Spinal cord (tissue), 10 donors: ENCODE data around the gene C19orf85. TPM values are rescaled to one million over a fixed set of nuclear protein-coding genes. Genes with fewer than 3 reads are reported as not detected.
A peak's percentile ranks its signal among the peaks of the same experiment; 100 is the strongest.

ENCODE experiments used
- DNase-seq, 6 donors: peaks; one replicate each; pipeline versions ENCODE4 v3.0.0 to v3.0.0-alpha.2; 2013 to 2015; ENCODE audit warnings: low spot score in 6 of 6, low read depth in 4 of 6
- H3K27ac ChIP-seq: one replicate; pipeline ENCODE4 v1.5.1; 2013; ENCODE audit warnings: low read depth, low read length, control low read depth
- H3K27me3 ChIP-seq: one replicate; pipeline ENCODE4 v1.6.1; 2013; ENCODE audit warnings: low read length; ENCODE audit not compliant: control insufficient read depth, insufficient read depth
- H3K36me3 ChIP-seq: one replicate; pipeline ENCODE4 v1.6.1; 2013; ENCODE audit warnings: low read length; ENCODE audit not compliant: control insufficient read depth, insufficient read depth
- H3K4me1 ChIP-seq: one replicate; pipeline ENCODE4 v1.6.1; 2013; ENCODE audit warnings: low read length; ENCODE audit not compliant: control insufficient read depth, insufficient read depth
- H3K4me3 ChIP-seq: one replicate; pipeline ENCODE4 v1.5.1; 2013; ENCODE audit warnings: low read depth, low read length, control low read depth
- H3K9me3 ChIP-seq: one replicate; pipeline ENCODE4 v1.6.1; 2013; ENCODE audit warnings: low read length; ENCODE audit not compliant: control insufficient read depth, insufficient read depth
- WGBS: methylation state at CpG from one replicate; pipeline ENCODE4 v1.1.5; 2013; ENCODE audit warnings: missing lambda C conversion rate; ENCODE audit not compliant: insufficient coverage; 5-methylcytosine and 5-hydroxymethylcytosine counted together
- polyA plus RNA-seq, 2 donors: library from polyadenylated mRNA; unstranded; fragments of 120-200 nt; gene quantifications; one replicate each; pipeline ENCODE4 v1.2.1, GENCODE V29; 2013; ENCODE audit not compliant: insufficient read length in 2 of 2
- total RNA-seq, 2 donors: library from RNA; depleted of rRNA in 1 of 2; stranded (reverse); fragments of 120-200 nt in 1 of 2; fragments of >200 nt in 1 of 2; gene quantifications; one replicate each; pipeline versions ENCODE4 v1.2.3 to v1.2.4, GENCODE V29; 2013 to 2014
- donor health status: healthy.

C19orf85 gene
- total and polyA plus RNA-seq, 4 donors, result not detected

- Histone ChIP-seq H3K4me3 (no peak within 1 kb of the TSS), H3K27me3 (peaks cover 40% of the 10 kb centered on the region), H3K9me3 (no peaks in the 10 kb centered on the region), H3K4me1 (peaks cover 58% of the 10 kb centered on the region), H3K27ac (no peak within 1 kb of the TSS), H3K36me3 (peaks cover 31% of the 10 kb centered on the region)
- 5% methylated on average over 38 of the region's 43 CpGs for WGBS
- DNase-seq, result peak in 2 of 6 donors; percentile 68 to 71
Measured at GRCh38 chr19:55443045-55443823, 21.3 kb downstream of the C19orf85 start, which contains the start of gene SHISA7. Gene SHISA7, minus strand, starts transcription at chr19:55443300. Its CDS starts 437 bp downstream, at chr19:55442863.

DNA sequence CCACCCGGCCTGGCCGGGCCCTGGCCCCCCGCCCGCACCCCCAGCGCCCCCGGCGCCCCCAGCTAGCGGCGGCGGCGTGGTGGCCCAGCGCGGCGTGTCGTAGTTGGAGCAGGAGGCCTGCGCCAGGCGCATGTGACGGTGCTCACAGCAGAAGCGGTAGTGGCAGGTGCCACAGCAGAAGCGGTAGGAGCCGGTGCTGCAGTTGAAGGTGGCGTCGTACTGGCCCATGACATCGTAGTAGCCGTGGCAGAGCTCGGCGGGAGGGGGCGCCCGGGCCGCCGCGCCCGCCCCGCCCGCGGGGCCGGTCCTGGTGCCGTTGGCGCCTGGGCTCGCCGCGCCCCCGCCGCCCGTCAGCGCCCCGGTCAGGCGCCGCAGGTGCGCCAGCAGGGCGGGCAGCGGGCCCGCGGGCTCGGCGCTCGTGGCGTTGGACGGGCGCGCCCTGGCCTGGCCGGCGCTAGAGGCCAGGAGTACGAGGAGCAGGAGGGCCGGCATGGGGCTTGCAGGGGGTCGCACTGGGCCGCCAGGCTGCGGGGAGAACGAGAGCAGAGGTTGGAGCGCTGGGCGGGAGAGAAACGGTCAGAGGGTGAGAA is 22.1 kb downstream of the C19orf85 start:
- Histone ChIP-seq H3K9me3 (no peaks in the 10 kb centered on the region), H3K27me3 (peaks cover 40% of the 10 kb centered on the region), H3K27ac (no peak overlapping the region), H3K4me3 (no peak overlapping the region), H3K36me3 (peaks cover 39% of the 10 kb centered on the region), H3K4me1 (peaks cover 53% of the 10 kb centered on the region)
- DNase-seq, result peak in 1 of 6 donors; percentile 30
- 2% methylated on average over 71 of the region's 72 CpGs for WGBS

DNA sequence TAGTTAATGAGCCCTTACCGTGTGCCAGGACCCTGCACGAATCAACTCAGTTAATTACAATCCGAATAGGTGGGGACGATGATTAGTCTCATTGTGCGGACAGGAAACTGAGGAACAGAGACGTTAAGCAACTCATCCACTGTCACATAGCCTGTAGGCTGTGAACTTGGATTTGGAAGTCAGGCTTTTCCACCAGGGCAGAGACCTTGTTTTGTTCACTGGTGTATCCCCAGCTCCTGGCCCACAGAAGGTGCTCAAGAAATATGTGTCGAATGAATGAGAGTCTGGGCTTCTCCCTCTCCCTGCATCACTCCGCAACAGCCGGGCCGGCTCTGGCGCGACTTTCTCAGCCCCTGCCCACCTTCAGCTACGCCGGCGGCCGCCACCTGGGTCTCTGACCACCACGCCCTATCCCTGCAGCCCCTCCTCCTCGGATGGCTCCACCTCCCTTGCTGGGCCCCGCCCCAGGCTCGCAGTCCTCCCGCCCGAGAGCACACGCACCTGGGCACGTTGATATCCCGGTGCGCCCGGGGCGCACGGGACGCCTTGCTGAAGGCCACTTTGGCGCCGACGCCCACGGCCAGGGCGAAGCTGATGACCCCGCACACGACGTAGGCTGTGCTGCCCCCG is 22.7 kb downstream of the C19orf85 start:
- Histone ChIP-seq H3K27me3 (peaks cover 40% of the 10 kb centered on the region), H3K4me1 (peaks cover 48% of the 10 kb centered on the region), H3K9me3 (no peaks in the 10 kb centered on the region), H3K27ac (no peak overlapping the region), H3K36me3 (peaks cover 46% of the 10 kb centered on the region), H3K4me3 (no peak overlapping the region)
- WGBS, result 18% methylated on average over 27 of the region's 39 CpGs
- DNase-seq, result no peak

DNA sequence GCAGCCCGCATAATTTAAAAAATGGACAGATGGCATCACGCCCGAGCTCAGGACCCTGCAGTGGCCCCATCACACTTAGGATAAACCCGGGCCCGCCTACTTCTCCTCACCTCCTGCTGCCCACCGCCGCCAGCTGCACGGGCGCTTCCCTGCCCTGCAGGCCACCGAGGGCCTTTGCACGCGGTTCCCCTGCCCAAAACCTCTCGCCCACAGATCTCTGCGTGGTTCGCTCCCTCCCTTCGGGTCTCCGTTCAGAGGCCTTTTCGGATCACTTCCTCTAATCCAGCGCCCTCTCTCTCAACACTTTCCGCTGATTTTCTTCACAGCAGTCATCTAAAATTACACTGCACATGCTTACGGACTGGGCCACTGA is 23.2 kb downstream of the C19orf85 start:
- Histone ChIP-seq H3K36me3 (peaks cover 48% of the 10 kb centered on the region), H3K9me3 (no peaks in the 10 kb centered on the region), H3K4me1 (peaks cover 47% of the 10 kb centered on the region), H3K4me3 (no peak overlapping the region), H3K27me3 (peaks cover 40% of the 10 kb centered on the region), H3K27ac (no peak overlapping the region)
- 17% methylated on average over 20 of the region's 21 CpGs for WGBS
- no peak for DNase-seq

- H3K36me3 ChIP-seq, result peaks cover 48% of the 10 kb centered on the region
- no peaks in the 10 kb centered on the region for H3K9me3 ChIP-seq
- peaks cover 40% of the 10 kb centered on the region for H3K27me3 ChIP-seq
- 16% methylated on average over 38 of the region's 39 CpGs for WGBS
- peaks cover 47% of the 10 kb centered on the region for H3K4me1 ChIP-seq
- no peak overlapping the region for H3K27ac ChIP-seq
- H3K4me3 ChIP-seq, result no peak overlapping the region
- DNase-seq, result no peak
Measured at GRCh38 chr19:55440411-55441105, 24.0 kb downstream of the C19orf85 start.

- Histone ChIP-seq H3K4me3 (no peak overlapping the region), H3K27ac (no peak overlapping the region), H3K4me1 (peaks cover 37% of the 10 kb centered on the region), H3K9me3 (no peaks in the 10 kb centered on the region), H3K36me3 (peaks cover 60% of the 10 kb centered on the region), H3K27me3 (peaks cover 29% of the 10 kb centered on the region)
- DNase-seq, result no peak
- WGBS, result 73% methylated on average over 5 of the region's 5 CpGs
Measured at GRCh38 chr19:55439052-55439451, 25.5 kb downstream of the C19orf85 start.

DNA sequence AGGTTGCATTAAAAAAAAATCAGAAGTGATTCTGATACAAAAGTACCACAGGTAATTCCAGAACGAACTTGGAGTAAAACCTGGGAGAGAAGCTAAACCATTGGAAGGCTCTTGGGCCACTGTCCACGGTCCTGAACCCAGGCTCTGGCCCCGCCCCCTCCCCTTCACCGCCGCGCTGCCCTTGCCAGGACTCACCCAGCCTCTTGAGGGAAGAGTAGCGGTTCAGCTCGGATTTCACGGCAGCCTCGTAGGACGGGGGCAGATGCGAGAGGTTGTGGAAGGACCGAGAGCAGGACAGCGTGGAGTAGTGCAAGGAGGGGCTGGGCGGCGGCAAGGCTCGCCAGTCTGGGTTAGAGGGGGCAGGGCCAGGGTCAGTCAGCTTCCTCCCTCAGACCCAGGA is 27.1 kb downstream of the C19orf85 start:
- WGBS, result 26% methylated on average over 13 of the region's 17 CpGs
- Histone ChIP-seq H3K27ac (no peak overlapping the region), H3K9me3 (no peaks in the 10 kb centered on the region), H3K27me3 (peaks cover 22% of the 10 kb centered on the region), H3K36me3 (peaks cover 72% of the 10 kb centered on the region), H3K4me1 (peaks cover 25% of the 10 kb centered on the region), H3K4me3 (no peak overlapping the region)
- peak in 1 of 6 donors; percentile 60 for DNase-seq

- H3K9me3 ChIP-seq, result no peaks in the 10 kb centered on the region
- no peak for DNase-seq
- WGBS, result 52% methylated on average over 8 of the region's 8 CpGs
- peaks cover 20% of the 10 kb centered on the region for H3K27me3 ChIP-seq
- H3K36me3 ChIP-seq, result peaks cover 75% of the 10 kb centered on the region
- H3K4me3 ChIP-seq, result no peak overlapping the region
- peaks cover 22% of the 10 kb centered on the region for H3K4me1 ChIP-seq
- no peak overlapping the region for H3K27ac ChIP-seq
Measured at GRCh38 chr19:55436847-55437246, 27.7 kb downstream of the C19orf85 start.

DNA sequence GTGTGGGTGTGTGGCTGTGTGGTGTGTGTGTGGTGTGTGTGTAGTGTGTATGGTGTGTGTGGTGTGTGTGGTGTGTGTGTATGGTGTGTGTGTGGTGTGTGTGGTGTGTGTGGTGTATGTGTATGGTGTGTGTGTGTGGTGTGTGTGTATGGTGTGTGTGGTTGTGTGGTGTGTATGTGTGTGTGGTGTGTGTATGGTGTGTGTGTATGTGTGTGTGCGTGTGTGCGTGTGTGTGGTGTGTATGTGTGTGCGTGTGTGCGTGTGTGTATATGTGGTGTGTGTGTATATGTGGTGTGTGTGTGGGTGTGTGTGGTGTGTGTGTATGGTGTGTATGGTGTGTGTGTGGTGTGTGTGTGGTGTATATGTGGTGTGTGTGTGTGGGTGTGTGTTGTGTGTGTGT is 29.5 kb downstream of the C19orf85 start:
- Histone ChIP-seq H3K9me3 (no peaks in the 10 kb centered on the region), H3K4me3 (no peak overlapping the region), H3K36me3 (peaks cover 71% of the 10 kb centered on the region), H3K4me1 (peaks cover 5% of the 10 kb centered on the region), H3K27me3 (peaks cover 3% of the 10 kb centered on the region), H3K27ac (no peak overlapping the region)
- DNase-seq, result no peak
- WGBS, result 100% methylated on average over 4 of the region's 4 CpGs
